ENCODE data around the gene DYNLT3.
A peak's percentile ranks its signal among the peaks of the same experiment; 100 is the strongest.

Gene DYNLT3

GRCh38 chrX:37817579-37817978 lies 29.8 kb downstream of the DYNLT3 start:
- H3K4me1 Mint-ChIP-seq = peaks cover 2% of the 10 kb centered on the region
- no peak for ATAC-seq
- no peak for DNase-seq
- H3K27me3 Mint-ChIP-seq = no peaks in the 10 kb centered on the region
- no peaks in the 10 kb centered on the region for H3K9me3 Mint-ChIP-seq
- H3K4me3 Mint-ChIP-seq = no peak overlapping the region
- H3K27ac Mint-ChIP-seq = no peak overlapping the region

GRCh38 chrX:37817176-37817575 lies 30.2 kb downstream of the DYNLT3 start:
- Mint-ChIP-seq H3K27me3 (no peaks in the 10 kb centered on the region), H3K4me1 (peaks cover 3% of the 10 kb centered on the region), H3K27ac (no peak overlapping the region), H3K4me3 (no peak overlapping the region), H3K9me3 (no peaks in the 10 kb centered on the region)
- no peak for ATAC-seq
- no peak for DNase-seq

- ATAC-seq (no peak), DNase-seq (no peak)
- H3K4me3 Mint-ChIP-seq = no peak overlapping the region
- H3K27me3 Mint-ChIP-seq = no peaks in the 10 kb centered on the region
- H3K27ac Mint-ChIP-seq = no peak overlapping the region
- no peaks in the 10 kb centered on the region for H3K9me3 Mint-ChIP-seq
- peaks cover 7% of the 10 kb centered on the region for H3K4me1 Mint-ChIP-seq
Observed at GRCh38 chrX:37816766-37817165, 30.6 kb downstream of the DYNLT3 start.

- ATAC-seq (no peak), DNase-seq (no peak)
- no peak overlapping the region for H3K27ac Mint-ChIP-seq
- no peaks in the 10 kb centered on the region for H3K9me3 Mint-ChIP-seq
- H3K4me3 Mint-ChIP-seq = no peak overlapping the region
- H3K27me3 Mint-ChIP-seq = no peaks in the 10 kb centered on the region
- H3K4me1 Mint-ChIP-seq = peaks cover 7% of the 10 kb centered on the region
Observed at GRCh38 chrX:37815366-37815765, 32.0 kb downstream of the DYNLT3 start.

- Mint-ChIP-seq H3K27me3 (no peaks in the 10 kb centered on the region), H3K4me1 (peaks cover 7% of the 10 kb centered on the region), H3K4me3 (no peak overlapping the region), H3K9me3 (no peaks in the 10 kb centered on the region), H3K27ac (no peak overlapping the region)
- ATAC-seq (peak; percentile 64), DNase-seq (no peak)
Observed at GRCh38 chrX:37813570-37813969, 33.8 kb downstream of the DYNLT3 start.

- DNase-seq (no peak), ATAC-seq (no peak)
- Mint-ChIP-seq H3K4me1 (peaks cover 7% of the 10 kb centered on the region), H3K4me3 (no peak overlapping the region), H3K27ac (peak overlapping the region in 1 of 2 donors; percentile 84), H3K27me3 (no peaks in the 10 kb centered on the region), H3K9me3 (no peaks in the 10 kb centered on the region)
Observed at GRCh38 chrX:37812110-37812509, 35.3 kb downstream of the DYNLT3 start.

- Mint-ChIP-seq H3K4me1 (peaks cover 7% of the 10 kb centered on the region), H3K4me3 (no peak overlapping the region), H3K27ac (no peak overlapping the region), H3K27me3 (no peaks in the 10 kb centered on the region), H3K9me3 (no peaks in the 10 kb centered on the region)
- ATAC-seq (no peak), DNase-seq (no peak)
Observed at GRCh38 chrX:37809970-37810369, 37.4 kb downstream of the DYNLT3 start.

- Mint-ChIP-seq H3K4me3 (no peak overlapping the region), H3K27me3 (no peaks in the 10 kb centered on the region), H3K27ac (no peak overlapping the region), H3K4me1 (no peaks in the 10 kb centered on the region), H3K9me3 (no peaks in the 10 kb centered on the region)
- ATAC-seq (no peak), DNase-seq (no peak)
Observed at GRCh38 chrX:37803057-37803456, 44.3 kb downstream of the DYNLT3 start.

GRCh38 chrX:37802028-37802427 lies 45.3 kb downstream of the DYNLT3 start:
- H3K27ac Mint-ChIP-seq = no peak overlapping the region
- H3K27me3 Mint-ChIP-seq = no peaks in the 10 kb centered on the region
- ATAC-seq (no peak), DNase-seq (no peak)
- H3K4me1 Mint-ChIP-seq = peaks cover 3% of the 10 kb centered on the region
- H3K4me3 Mint-ChIP-seq = no peak overlapping the region
- no peaks in the 10 kb centered on the region for H3K9me3 Mint-ChIP-seq

- H3K4me1 Mint-ChIP-seq = peaks cover 13% of the 10 kb centered on the region
- no peak overlapping the region for H3K27ac Mint-ChIP-seq
- ATAC-seq (no peak), DNase-seq (no peak)
- H3K27me3 Mint-ChIP-seq = no peaks in the 10 kb centered on the region
- H3K9me3 Mint-ChIP-seq = no peaks in the 10 kb centered on the region
- H3K4me3 Mint-ChIP-seq = no peak overlapping the region
Observed at GRCh38 chrX:37800717-37801116, 46.7 kb downstream of the DYNLT3 start.

- Mint-ChIP-seq H3K4me3 (no peak overlapping the region), H3K9me3 (no peaks in the 10 kb centered on the region), H3K27me3 (no peaks in the 10 kb centered on the region), H3K4me1 (peaks cover 20% of the 10 kb centered on the region), H3K27ac (no peak overlapping the region)
- DNase-seq = no peak
- ATAC-seq = no peak
Observed at GRCh38 chrX:37799936-37800335, 47.4 kb downstream of the DYNLT3 start.

- Mint-ChIP-seq H3K27ac (no peak overlapping the region), H3K4me1 (peaks cover 20% of the 10 kb centered on the region), H3K9me3 (no peaks in the 10 kb centered on the region), H3K4me3 (no peak overlapping the region), H3K27me3 (no peaks in the 10 kb centered on the region)
- peak; percentile 46 for ATAC-seq
- DNase-seq = no peak
Observed at GRCh38 chrX:37796805-37797204, 50.6 kb downstream of the DYNLT3 start.

GRCh38 chrX:37796310-37796709 lies 51.1 kb downstream of the DYNLT3 start:
- DNase-seq (no peak), ATAC-seq (no peak)
- Mint-ChIP-seq H3K4me1 (peaks cover 20% of the 10 kb centered on the region), H3K27ac (no peak overlapping the region), H3K9me3 (no peaks in the 10 kb centered on the region), H3K27me3 (no peaks in the 10 kb centered on the region), H3K4me3 (no peak overlapping the region)

Measured in stimulated activated naive CD8-positive, alpha-beta T cell treated with anti-CD3 and anti-CD28 coated beads, Interleukin-15, amount 100 ng/mL, for 72 hours (primary cell).